OCI-LY1 (cell line): ENCODE data around the gene OR2A25.

ENCODE experiments used
- CTCF ChIP-seq: fragments of 200-600 bp; sonication (generic), shearing (Covaris generic); IDR thresholded peaks from 2 replicates; pipeline ENCODE4 v1.5.1; 2017; ENCODE audit warnings: mild to moderate bottlenecking, antibody characterized with exemption, low read length, moderate library complexity, mixed read lengths
- EZH2 ChIP-seq: fragments of 200-600 bp; sonication (generic), shearing (Covaris generic); IDR thresholded peaks from 2 replicates; pipeline ENCODE4 v1.8.0; 2017; ENCODE audit warnings: borderline replicate concordance, mixed run types, mild to moderate bottlenecking, antibody characterized with exemption, low read length, moderate library complexity, mixed read lengths

DNA sequence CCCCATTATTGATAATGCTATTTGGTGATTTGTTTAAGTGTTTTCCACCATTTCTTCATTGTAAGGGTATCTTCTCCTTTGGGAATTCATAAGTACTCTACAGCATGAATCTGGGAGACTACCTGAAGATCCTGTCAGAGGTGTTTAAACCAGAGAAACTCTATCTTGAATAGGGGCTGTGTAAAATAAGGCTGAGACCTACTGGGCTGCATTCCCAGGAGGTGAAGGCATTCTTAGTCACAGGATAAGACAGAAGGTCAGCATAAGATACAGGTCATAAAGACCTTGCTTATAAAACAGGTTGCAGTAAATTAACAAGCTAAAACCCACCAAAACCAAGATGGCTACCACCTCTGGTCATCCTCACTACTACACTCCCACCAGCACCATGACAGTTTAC, 34.2 kb upstream of the OR2A25 start:
- TF ChIP-seq CTCF, result no peak
- no peak for TF ChIP-seq EZH2
